HepG2 (cell line): ENCODE measurements around the gene ARFGAP1. TPM values are rescaled to one million over a fixed set of nuclear protein-coding genes. Genes with fewer than 3 reads are reported as not detected.

ENCODE experiments used
- IRF2 ChIP-seq: IDR thresholded peaks from 2 replicates; pipeline ENCODE4 v1.6.1; 2018; ENCODE audit warnings: missing genetic modification reagents, missing compliant biosample characterization
- NCOA1 ChIP-seq: sonication (generic); formaldehyde crosslinking; IDR thresholded peaks from 2 replicates; pipeline ENCODE4 v1.9.0; 2021; ENCODE audit warnings: missing genetic modification reagents
- PRDM10 ChIP-seq: sonication (generic); formaldehyde crosslinking; IDR thresholded peaks from 2 replicates; pipeline ENCODE4 v1.4.0; 2020; ENCODE audit warnings: low read depth, missing genetic modification reagents
- TSC22D2 ChIP-seq: sonication (generic); formaldehyde crosslinking; IDR thresholded peaks from 2 replicates; pipeline ENCODE4 v1.5.1; 2020; ENCODE audit warnings: missing genetic modification reagents, mild to moderate bottlenecking, borderline replicate concordance
- UBTF ChIP-seq: sonication (generic); formaldehyde crosslinking; IDR thresholded peaks from 2 replicates; pipeline ENCODE4 v1.4.0; 2020; ENCODE audit warnings: mild to moderate bottlenecking, missing genetic modification reagents
- ZNF142 ChIP-seq: sonication (generic); formaldehyde crosslinking; IDR thresholded peaks from 2 replicates; pipeline ENCODE4 v1.4.0; 2020; ENCODE audit warnings: missing genetic modification reagents
- ZNF326 ChIP-seq: sonication (generic); formaldehyde crosslinking; IDR thresholded peaks from 2 replicates; pipeline ENCODE4 v1.4.0; 2020; ENCODE audit warnings: missing genetic modification reagents, borderline replicate concordance
- ZNF687 ChIP-seq: sonication (generic); formaldehyde crosslinking; IDR thresholded peaks from 2 replicates; pipeline ENCODE4 v1.5.1; 2020; ENCODE audit warnings: mild to moderate bottlenecking, missing genetic modification reagents, moderate library complexity
- ZNF782 ChIP-seq: sonication (generic); formaldehyde crosslinking; IDR thresholded peaks from 2 replicates; pipeline ENCODE4 v1.4.0; 2020; ENCODE audit warnings: missing genetic modification reagents, mild to moderate bottlenecking, borderline replicate concordance
- polyA plus RNA-seq, 8 experiments: library from polyadenylated mRNA; depleted of rRNA in 3 of 8; stranded (reverse) in 7 of 8; unstranded in 1 of 8; fragments of >200 nt; fragmentation: Illumina TruSeq in 4 of 8; extraction: Trizol in 4 of 8; gene quantifications; 2 replicates each; pipeline versions ENCODE4 v1.2.1 to v1.2.3, GENCODE V29; 2011 to 2016; ENCODE audit warnings: low read depth in 4 of 8, missing spikeins in 1 of 8, mixed read lengths in 1 of 8; ENCODE audit not compliant: insufficient read depth in 1 of 8
- total RNA-seq, 5 experiments: library from RNA; depleted of rRNA; stranded (reverse); fragments of >200 nt; fragmentation: Illumina TruSeq; extraction: Trizol; gene quantifications; 2 replicates each; pipeline ENCODE4 v1.2.3, GENCODE V29; 2016; ENCODE audit warnings: low read depth in 1 of 5

Gene ARFGAP1
- total and polyA plus RNA-seq, 2 of the 13 experiments (the other 11 are each of a cell fraction or from before 2014, with no cell fraction given): 132 TPM

- no peak for TF ChIP-seq NCOA1 (CRISPR knock-in tag)
- TF ChIP-seq ZNF687 (CRISPR knock-in tag): peak; percentile 71
- TF ChIP-seq TSC22D2 (CRISPR knock-in tag): no peak; the same call in 1 of the 2 replicates
- TF ChIP-seq ZNF326 (CRISPR knock-in tag): no peak
- TF ChIP-seq ZNF142: 0 out of 2 replicates have a peak, but pooled peaks have one; percentile 13
- TF ChIP-seq IRF2 (CRISPR knock-in tag): peak; percentile 22; the same call in 1 of the 2 replicates
- no peak for TF ChIP-seq UBTF (CRISPR knock-in tag)
- TF ChIP-seq PRDM10 (CRISPR knock-in tag): 0 out of 2 replicates have a peak, but pooled peaks have one; percentile 34
- no peak for TF ChIP-seq ZNF782 (CRISPR knock-in tag)
These were observed 1.2 kb downstream of the ARFGAP1 start (continued) for GRCh38 chr20:63273635-63274380.
